NCI-H2196 (cell line): ENCODE data around the gene PDGFA.

Experiments used
- DNase-seq: peaks from one replicate; lab custom pipeline; 2025; ENCODE audit not compliant: unreplicated experiment; lab: John Stamatoyannopoulos, UW

The PDGFA gene

DNA sequence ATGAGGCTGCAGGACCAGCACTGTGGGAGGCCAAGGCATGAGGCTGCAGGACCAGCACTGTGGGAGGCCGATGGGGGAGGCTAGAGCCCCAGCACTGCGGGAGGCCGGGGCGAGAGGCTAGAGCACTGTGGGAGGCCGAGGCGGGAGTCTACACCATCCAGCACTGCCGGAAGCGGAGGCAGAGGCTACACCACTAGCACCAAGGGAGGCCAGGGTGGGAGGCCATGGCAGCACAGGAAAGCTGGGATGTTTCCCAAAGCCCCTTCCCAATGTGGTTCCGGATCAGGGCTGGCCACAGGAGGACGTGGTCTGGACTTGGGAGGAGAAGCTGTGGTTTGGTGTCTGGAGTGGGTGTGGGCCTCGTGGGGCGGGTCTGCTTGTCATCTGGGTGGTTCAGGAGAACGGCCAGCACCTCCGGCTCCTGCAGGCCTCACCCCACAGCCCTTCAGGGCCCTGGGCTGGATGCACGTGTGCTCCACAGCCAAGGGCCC, 43.6 kb downstream of the PDGFA start:
- DNase-seq, result no peak

DNA sequence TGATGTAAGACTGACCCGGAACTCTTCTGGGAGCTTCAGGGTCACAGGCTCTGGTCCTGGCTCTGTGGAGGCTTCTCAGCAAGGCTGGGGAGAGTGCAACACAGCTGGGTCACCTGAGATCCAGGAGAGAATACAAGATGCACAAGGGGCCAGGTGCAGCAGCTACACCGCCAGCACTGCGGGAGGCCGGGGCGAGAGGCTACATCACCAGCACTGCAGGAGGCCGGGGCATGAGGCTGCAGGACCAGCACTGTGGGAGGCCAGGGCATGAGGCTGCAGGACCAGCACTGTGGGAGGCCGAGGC, 44.3 kb downstream of the PDGFA start:
- no peak for DNase-seq

GRCh38 chr7:474605-475424, 44.8 kb downstream of the PDGFA start:
- no peak for DNase-seq

DNA sequence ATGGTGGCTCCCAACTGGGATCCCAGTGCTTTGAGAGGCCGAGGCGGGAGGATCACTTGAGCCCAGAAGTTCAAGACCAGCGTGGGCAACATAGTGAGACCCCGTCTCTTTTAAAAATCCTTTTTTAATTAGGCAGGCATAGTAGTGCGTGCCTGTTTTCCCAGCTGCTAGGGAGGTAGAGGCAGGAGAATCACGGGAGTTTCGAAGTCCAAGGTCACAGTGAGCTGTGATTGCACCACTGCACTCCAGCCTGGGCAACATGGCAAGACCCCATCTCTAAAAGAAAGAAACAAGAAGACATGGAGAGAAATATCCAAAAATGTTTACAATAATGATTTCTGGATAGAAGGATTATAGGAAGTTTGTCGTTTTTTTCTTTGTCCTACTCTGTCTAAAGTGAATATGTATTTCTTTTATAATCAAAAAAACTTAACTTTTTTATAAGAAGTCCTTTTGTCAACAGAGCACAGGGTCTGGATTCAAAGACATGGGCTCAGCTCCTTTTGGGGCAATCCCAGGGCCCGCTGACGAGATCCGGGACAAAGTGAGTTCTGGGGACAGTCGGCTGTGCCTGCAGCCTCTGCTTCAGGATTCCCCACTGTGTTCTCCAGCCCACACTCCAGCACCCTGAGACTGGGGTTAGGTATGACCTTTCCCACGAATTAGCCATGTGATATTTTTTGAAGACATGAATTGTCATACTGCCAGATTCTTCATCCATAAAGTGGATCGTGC, 45.6 kb downstream of the PDGFA start:
- no peak for DNase-seq

- no peak for DNase-seq
These were observed 46.4 kb downstream of the PDGFA start for GRCh38 chr7:473211-473734.

GRCh38 chr7:472640-472957, 47.0 kb downstream of the PDGFA start:
- no peak for DNase-seq

- DNase-seq, result no peak
These were observed 47.6 kb downstream of the PDGFA start for GRCh38 chr7:471866-472639.

DNA sequence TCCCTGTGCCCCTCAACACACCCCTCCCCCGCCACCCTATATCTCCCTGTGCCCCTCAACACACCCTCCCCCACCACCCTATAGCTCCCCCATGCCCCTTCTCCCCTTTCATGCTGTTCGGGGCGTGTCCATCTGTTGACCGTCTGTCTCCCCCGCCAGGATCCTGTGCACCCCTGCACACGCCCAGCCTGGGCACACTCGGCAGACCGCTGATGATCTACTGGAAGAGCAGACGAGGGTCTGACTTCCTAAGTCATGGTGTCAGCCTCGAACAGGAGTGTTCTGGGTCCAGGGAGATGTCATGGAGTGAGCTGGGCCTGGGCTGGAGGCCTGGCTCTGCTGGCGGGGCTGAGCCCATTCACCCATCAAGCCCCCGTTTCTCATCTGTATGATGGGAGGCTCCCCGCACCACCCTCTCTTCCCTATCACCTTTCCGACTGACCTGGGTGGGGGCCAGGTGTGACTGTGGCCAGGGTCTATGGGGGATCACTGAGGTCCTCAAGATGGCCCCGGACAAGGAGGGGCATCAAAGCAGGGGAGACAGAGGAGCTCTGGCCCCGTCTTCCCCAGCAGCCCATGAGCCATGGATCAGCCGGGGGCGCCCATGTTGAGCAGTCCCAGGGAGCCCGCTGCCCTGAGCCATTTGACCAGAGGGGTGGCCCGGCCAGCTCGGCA, 48.3 kb downstream of the PDGFA start:
- DNase-seq, result no peak

DNA sequence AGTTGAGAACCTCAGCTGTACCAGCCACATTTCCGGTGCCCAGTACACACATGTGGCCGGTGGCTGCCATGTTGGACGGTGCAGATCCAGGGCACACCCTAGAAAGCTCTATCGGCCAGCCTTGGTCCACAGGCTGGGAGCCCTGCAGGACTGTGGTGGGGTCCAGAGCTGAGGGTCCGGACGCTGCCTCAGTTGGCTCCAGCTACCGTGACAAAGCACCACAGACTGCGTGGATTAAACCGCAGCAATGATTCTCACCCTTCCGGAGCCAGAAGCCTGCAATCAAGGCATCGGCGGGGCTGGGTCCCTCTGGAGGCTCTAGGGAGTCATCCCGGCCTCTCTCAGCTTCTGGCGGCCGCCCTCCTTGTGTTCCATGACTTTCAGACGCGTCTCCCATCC, 50.1 kb downstream of the PDGFA start:
- no peak for DNase-seq

GRCh38 chr7:468681-469562, 50.7 kb downstream of the PDGFA start:
- no peak for DNase-seq

DNA sequence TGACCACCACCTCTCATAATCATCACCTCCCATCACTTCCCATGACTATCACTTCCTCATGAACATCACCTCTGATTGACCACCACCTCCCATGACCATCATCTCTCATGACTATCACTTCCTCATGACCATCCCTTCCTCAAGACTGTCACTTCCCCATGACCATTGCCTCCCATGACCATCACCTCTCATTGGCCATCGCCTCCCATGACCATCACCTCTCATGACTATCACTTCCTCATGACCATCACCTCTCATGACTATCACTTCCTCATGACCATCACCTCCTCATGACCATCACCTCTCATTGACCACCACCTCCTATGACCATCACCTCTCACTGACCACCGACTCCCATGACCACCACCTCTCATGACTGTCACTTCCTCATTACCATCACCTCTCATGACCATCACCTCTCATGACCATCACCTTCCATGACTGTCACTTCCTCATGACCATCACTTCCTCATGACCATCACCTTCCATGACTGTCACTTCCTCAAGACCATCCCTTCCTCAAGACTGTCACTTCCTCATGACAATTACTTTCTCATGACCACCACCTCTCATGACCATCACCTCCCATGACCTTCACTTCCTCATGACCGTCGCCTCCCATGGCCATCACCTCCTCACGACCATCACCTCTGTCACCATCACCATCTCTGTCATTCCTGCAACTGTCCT, 51.6 kb downstream of the PDGFA start:
- no peak for DNase-seq

DNA sequence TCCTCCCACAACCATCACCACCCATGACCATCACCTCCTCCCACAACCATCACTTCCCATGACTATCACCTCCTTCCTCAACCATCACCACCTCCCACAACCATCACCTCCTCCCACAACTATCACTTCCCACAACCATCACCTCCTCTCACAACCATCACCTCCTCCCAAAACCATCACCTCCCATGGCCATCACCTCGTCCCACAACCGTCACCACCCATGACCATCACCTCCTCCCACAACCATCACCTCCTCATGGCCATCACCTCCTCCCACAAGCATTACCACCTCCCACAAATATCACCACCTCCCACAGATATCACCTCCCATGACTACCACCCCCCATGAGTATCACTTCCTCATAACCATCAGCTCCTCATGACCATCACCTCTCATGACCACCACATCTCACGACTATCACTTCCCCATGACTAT, 52.2 kb downstream of the PDGFA start:
- DNase-seq, result no peak

DNA sequence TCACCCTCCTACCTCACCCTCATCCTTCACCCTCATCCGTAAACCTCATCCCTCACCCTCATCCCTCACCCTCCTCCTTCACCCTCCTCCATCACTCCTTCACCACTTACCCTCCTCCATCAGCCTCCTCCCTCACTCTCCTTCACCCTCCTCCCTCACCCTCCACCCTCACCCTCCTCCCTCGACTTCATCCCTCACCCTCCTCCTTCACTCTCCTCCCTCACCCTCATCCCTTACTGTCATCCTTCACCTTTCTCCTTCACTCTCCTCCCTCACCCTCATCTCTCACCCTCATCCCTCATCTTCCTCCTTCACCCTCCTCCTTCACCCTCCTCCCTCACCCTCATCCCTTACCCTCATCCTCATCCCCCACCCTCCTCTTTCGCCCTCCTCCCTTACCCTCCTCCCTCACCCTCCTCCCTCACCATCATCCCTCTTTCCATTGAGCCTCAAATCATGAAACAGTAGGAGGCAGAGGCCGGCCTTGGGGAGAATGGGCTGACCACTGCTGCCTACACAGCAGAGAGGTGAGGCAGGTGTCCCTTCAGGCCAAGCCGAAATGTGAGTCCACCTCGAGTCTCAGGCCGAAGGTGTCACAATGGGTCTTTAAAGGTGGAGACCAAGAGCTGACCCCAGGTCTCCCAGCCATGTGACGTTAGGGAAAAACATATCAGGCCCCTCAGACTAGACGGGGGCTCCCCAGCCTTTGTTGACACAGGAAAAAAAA, 53.0 kb downstream of the PDGFA start:
- DNase-seq, result no peak

GRCh38 chr7:465710-466400, 53.8 kb downstream of the PDGFA start:
- DNase-seq, result no peak

DNA sequence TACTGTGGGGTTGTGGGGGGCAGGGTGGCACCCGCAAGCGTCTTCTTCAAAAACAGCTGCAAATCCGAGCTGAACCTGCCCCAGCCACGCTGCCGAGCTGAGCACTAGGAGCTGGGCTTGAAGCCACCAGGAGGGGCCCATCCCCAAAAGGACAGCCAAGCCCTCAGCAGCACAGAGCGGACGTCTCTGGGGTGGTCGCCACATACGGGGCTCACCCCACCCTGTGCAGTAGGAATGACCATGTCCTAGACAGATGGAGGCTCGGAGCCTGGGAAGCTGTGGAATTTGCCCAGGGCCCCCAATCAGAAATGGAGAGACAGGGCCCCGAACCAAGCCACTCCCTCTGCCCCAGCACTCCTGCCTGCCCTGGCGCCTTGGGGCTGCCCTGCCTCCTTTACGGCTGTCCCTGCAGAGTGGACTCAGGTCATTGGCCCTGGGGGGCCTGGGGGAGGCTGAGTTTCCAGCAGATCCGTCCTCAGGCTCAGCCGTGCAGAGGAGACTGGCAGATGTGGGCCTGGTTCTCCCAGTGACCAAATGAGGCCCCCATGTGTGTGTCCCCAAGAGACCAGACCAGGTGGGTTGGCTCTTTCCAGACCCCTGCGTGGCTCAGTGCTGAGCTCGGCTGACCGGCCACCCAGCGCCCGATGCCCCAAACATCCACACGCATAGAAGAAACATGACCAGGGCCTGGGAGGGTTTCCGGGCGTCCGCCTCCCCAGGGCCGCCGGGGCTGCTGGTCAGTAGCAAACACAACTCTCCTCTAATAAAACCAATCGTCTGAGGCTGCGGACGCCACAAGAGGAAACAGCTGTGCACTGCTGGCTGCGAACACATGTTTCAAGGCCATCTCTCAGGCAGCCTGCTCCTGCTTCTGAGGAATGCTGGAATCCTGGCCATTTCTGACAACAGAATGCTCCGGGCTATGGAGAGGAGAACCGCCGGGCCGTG, 54.9 kb downstream of the PDGFA start:
- DNase-seq, result no peak

- DNase-seq, result no peak
These were observed 55.7 kb downstream of the PDGFA start for GRCh38 chr7:463817-464453.

GRCh38 chr7:463362-463781, 56.3 kb downstream of the PDGFA start:
- DNase-seq, result no peak
